Lower leg skin (tissue), 4 donors: ENCODE measurements around the gene RPL11. TPM values are rescaled to one million over a fixed set of nuclear protein-coding genes. Genes with fewer than 3 reads are reported as not detected.

Source experiments
- DNase-seq, 2 donors: peaks; one replicate each; pipeline ENCODE4 v3.0.0-alpha.2; 2019; ENCODE audit warnings: low spot score in 2 of 2
- H3K4me3 ChIP-seq: fragments of 200-600 bp; sonication (generic); 2 replicates; pipeline ENCODE4 v1.5.1; 2017; ENCODE audit warnings: mild to moderate bottlenecking, low read depth; ENCODE audit not compliant: poor library complexity, severe bottlenecking
- CTCF ChIP-seq, 3 donors: fragments of 450-650 bp; IDR thresholded peaks; one replicate each; pipeline ENCODE4 v1.5.1; 2016; ENCODE audit warnings: antibody characterized with exemption in 3 of 3, mild to moderate bottlenecking in 3 of 3, moderate library complexity in 2 of 3
- POLR2A ChIP-seq, 2 donors: fragments of 450-650 bp; IDR thresholded peaks; one replicate each; pipeline ENCODE4 v1.6.1; 2016 to 2017; ENCODE audit warnings: antibody characterized with exemption in 2 of 2, mild to moderate bottlenecking in 1 of 2, moderate library complexity in 1 of 2
- WGBS, 2 donors: methylation state at CpG; one replicate each; pipeline ENCODE4 v1.1.5; 2018; 5-methylcytosine and 5-hydroxymethylcytosine counted together
- intact Hi-C: fragments of 100-400 bp; cut with DNase I; formaldehyde crosslinking; loops from one replicate; pipeline ENCODE4 v1.15.0; 2023; ENCODE audit warnings: low total_unique reads
- total RNA-seq, 4 donors: library from RNA; depleted of rRNA; stranded (reverse); fragments of >200 nt; gene quantifications; one replicate each; pipeline ENCODE4 v1.1.0, GENCODE V29; 2016

The RPL11 gene
- total RNA-seq, 4 donors from 2014 or later: 1,119 to 1,710 (median 1,561) TPM

DNA sequence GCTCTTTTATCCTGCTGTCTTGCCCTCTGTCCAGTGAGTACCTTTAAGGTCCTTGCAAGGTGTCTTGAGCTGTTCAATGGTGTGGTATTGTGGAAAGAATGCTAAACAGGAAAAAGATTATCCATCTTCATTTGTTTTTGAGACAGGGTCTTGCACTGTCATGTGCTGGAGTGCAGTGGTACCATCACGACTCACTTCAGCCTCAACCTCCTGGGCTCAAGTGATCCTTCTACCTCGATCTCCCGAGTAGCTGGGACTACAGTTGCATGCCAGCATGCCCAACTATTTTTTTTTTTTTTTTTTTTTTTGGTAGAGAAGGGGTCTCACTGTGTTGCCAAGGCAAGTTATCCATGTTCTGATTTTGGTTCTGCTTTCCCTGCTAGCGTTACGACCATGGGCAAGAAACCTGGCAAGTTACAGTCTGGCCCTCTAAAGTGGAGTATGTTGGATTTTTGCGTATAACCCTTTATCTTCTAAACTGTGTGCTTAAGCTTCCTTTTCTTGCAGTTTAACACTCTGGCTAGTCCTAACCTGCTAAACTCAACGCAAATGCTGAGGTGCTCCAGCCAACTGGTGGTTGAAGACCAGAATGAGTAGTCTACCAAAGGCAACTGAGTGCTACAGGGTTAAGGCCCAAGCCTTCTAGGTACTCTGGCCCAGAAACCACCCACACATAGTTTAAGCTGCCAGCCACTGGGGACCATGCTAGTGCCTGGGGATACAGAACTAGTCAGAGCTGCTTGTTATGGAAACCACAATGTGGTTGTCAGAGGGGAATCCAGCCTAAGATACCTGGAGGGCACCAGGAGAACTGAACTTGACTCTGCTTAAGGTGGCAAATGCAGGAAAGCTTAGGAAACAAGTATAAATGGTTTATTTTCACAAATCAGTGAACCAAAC is 7.9 kb downstream of the RPL11 start:
- intact Hi-C loops: no loop called here

DNA sequence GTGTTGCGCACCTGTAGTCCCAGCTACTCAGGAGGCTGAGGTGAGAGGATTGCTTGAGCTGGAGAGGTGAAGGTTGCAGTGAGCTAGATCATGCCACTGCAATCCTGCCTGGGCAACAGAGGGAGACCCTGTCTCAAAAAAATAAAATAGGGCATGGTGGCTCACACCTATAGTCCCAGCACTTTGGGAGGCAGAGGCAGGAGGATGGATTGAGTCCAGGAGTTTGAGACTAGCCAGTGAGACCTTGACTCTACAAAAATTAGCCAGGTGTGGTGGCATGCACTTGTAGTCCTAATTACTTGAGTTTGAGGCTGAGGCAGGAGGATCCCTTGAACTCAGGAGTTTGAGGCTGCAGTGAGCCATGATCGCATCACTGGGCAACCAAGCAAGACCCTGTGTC is 9.7 kb downstream of the RPL11 start:
- intact Hi-C loops: no loop called here
- H3K4me3 ChIP-seq: no peak overlapping the region
- no peak for DNase-seq
- TF ChIP-seq POLR2A (IDR thresholded peaks at IDR 0.05): no peak
- no peak for TF ChIP-seq CTCF (IDR thresholded peaks at IDR 0.05)
- WGBS, 2 donors: 84 to 96% methylated on average over 2 of the region's 2 CpGs

More for the DNA sequence above, 7.9 kb downstream of the RPL11 start:
- H3K4me3 ChIP-seq: no peak overlapping the region
- DNase-seq: no peak
- TF ChIP-seq CTCF (IDR thresholded peaks at IDR 0.05) (no peak), POLR2A (IDR thresholded peaks at IDR 0.05) (no peak)
- 65 to 84% methylated on average over 7 of the region's 7 CpGs for WGBS, 2 donors

DNA sequence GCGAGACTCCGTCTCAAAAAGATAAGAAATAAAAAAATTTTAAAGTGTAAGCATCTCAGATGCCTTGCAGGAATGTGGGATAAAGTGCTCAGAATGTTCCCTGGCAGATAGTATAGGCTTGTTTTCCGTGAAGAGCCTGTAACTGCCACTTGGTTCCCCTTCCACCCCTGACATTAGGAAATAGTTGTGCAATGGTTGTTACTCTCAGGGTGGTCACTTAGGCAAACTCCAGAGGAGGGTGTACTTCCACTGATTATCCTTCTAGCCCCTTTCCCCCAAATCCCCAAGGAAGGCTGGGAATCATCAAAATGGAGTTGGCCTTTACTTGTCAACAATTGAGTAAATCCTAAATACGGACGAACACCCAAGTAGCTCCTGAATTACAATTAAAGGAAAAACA is 10.4 kb downstream of the RPL11 start:
- 81% methylated on average over 5 of the region's 5 CpGs for WGBS, 2 donors
- no peak for DNase-seq
- H3K4me3 ChIP-seq: no peak overlapping the region
- TF ChIP-seq CTCF (IDR thresholded peaks at IDR 0.05) (no peak), POLR2A (IDR thresholded peaks at IDR 0.05) (no peak)
- intact Hi-C loops: no loop called here

DNA sequence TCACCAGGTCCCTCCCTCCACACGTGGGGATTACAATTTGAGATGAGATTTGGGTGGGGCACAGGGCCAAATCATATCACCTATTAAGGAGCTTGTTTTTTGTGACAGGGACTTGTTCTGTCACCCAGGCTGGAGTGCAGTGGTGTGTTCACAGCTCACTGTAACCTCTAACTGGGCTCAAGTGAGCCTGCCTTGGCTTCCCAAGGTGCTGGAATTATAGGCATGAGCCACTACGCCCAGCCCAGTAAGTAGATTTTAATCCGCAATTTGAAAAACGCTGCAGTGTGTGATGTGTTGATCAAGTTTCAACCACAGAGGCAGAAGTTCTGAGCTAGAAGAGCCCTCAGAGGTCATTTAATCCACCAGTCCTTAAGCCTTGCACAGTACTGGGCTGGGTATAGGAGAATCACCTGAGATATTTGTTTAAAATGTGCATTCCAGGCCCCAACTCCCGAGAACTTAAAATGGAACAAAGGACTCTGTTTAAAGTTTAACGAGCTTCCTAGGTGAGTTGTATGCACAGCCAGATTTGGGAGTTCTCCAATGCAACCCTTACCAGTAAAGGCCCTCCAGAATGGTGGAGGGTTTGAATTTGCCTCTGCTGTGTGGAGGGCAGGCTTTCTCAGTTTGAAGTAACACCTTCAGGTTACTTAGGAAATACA is 13.4 kb downstream of the RPL11 start:
- no peak for DNase-seq
- TF ChIP-seq CTCF (IDR thresholded peaks at IDR 0.05) (no peak), POLR2A (IDR thresholded peaks at IDR 0.05) (no peak)
- H3K4me3 ChIP-seq: no peak overlapping the region
- intact Hi-C loops: no loop called here
- 74 to 82% methylated on average over 6 of the region's 6 CpGs for WGBS, 2 donors

DNA sequence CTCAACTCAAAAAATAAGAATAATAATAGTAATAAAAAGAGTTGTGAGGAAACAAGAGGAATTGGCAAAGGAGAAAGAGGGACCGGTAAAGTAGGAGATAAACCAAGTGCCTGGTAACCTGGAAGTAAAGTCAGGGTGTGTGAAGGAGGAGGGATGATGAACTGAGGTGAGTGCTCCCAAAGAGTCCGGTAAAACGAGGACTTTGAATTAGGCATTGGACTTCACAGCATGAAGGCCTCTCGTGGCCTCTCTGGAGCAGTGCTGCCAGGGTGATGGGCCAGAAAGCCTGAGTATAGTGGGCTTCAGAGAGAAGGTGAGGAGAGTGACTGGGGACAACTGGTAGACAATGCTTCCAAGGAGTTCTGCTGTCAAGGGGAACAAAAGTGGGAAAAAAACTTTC is 17.6 kb downstream of the RPL11 start:
- 89 to 94% methylated on average over 4 of the region's 4 CpGs for WGBS, 2 donors
- TF ChIP-seq POLR2A (IDR thresholded peaks at IDR 0.05): no peak
- TF ChIP-seq CTCF (IDR thresholded peaks at IDR 0.05): no peak
- DNase-seq: no peak
- H3K4me3 ChIP-seq: no peak overlapping the region
- intact Hi-C loops: no loop called here
